Measurements from ENCODE around the gene ACSF3. TPM values are rescaled to one million over a fixed set of nuclear protein-coding genes. Genes with fewer than 3 reads are reported as not detected.

Gene ACSF3
- total RNA-seq, 1 experiment from 2014 or later = 74.5 TPM

DNA sequence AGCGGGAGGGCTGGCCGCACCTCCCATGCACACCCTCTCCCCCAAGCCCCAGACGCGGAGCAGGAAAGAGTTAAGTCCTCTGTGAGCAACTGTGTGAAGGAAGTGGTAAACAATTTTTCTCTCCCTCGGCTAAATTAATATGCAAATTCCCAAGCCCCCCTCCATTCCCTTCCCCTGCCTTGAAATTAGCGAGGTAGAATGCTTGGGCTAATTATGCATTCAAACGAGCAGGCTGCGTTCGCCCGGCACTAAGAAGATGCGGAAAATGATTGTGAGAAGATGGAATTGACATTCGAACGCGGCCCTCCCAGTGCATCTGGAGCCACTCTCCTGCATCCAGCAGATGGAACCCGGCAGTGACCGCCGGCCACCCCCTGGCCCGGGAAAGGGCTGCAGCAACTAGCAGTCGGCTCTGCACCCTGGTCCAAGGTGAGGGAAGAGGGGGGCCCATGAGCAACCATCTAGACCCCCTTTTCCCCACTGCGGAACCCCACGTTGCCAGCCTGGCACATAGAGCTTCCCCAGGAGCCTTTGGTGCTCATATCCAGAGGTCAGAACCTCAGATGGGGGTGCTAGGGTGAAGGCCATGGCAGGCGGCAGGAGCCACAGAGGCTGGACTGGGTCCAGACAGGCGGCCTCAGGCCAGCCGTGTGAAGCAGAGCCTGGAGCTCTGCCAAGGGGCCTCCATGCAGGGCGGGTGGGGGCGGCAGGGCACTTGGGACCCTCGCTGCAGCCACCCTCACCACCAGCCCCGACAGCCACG lies 49.1 kb upstream of the ACSF3 start (continued):
- TF ChIP-seq, protein P1, sequence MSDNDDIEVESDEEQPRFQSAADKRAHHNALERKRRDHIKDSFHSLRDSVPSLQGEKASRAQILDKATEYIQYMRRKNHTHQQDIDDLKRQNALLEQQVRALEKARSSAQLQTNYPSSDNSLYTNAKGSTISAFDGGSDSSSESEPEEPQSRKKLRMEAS (IDR thresholded peaks at IDR 0.05) = no peak
- no peak for TF ChIP-seq RAD21 (IDR thresholded peaks at IDR 0.05; ENCODE audit: low read depth)

- RAD21 ChIA-PET (ENCODE audit: low non-redundant PET in 1 of 2, low total read pairs in 2 of 2, uncharacterized antibody in 2 of 2, unreplicated experiment in 2 of 2) = no interaction called here
- Histone ChIP-seq H3K36me3 (ENCODE audit: control insufficient read depth in 1 of 2, insufficient read depth in 2 of 2, low read length in 2 of 2) (no peaks in the 10 kb centered on the region), H2AFZ (ENCODE audit: low read depth, low read length, poor library complexity, severe bottlenecking) (no peak overlapping the region), H3K9me3 (ENCODE audit: control insufficient read depth in 1 of 2, insufficient read depth in 1 of 2, low read depth in 1 of 2, low read length in 2 of 2) (no peaks in the 10 kb centered on the region), H4K20me1 (ENCODE audit: insufficient read depth) (no peaks in the 10 kb centered on the region), H3K4me2 (ENCODE audit: low read length) (no peak overlapping the region), H3K9ac (ENCODE audit: low read length) (no peak overlapping the region), H3K9me2 (ENCODE audit: insufficient read depth) (no peaks in the 10 kb centered on the region; the same call in 1 of the 2 replicates), H3K79me2 (ENCODE audit: insufficient read depth, low read length) (no peaks in the 10 kb centered on the region), H3K4me3 (replicated peaks in 1 of 2; ENCODE audit: low read depth in 1 of 2, low read length in 2 of 2) (no peak overlapping the region), H3K27me3 (ENCODE audit: insufficient read depth, low read length) (peaks cover 12% of the 10 kb centered on the region; the same call in 1 of the 2 replicates), H3K4me1 (ENCODE audit: control insufficient read depth in 1 of 2, insufficient read depth in 2 of 2, low read length in 2 of 2) (no peaks in the 10 kb centered on the region), H3K27ac (ENCODE audit: low read depth, low read length) (no peak overlapping the region)
- DNase-seq (ENCODE audit: low read depth, low spot score) (no peak), ATAC-seq (no peak)
- intact Hi-C loops (cut with micrococcal nuclease) = no loop called here
- TF ChIP-seq TCF7L2 (IDR thresholded peaks at IDR 0.05; ENCODE audit: borderline replicate concordance, extremely low read depth, insufficient read depth, insufficient read length) (no peak), CEBPB (IDR thresholded peaks at IDR 0.05; ENCODE audit: low read depth) (no peak)
- BruUV-seq (replicated peaks) = no TSS peak
- CTCF ChIA-PET = no interaction called here
- POLR2A ChIA-PET = no interaction called here
These were observed 48.4 kb upstream of the ACSF3 start for GRCh38 chr16:89045181-89045815.

- peaks cover 12% of the 10 kb centered on the region; the same call in 1 of the 2 replicates for H3K27me3 ChIP-seq (ENCODE audit: insufficient read depth, low read length)
- BruUV-seq (replicated peaks) = no TSS peak
- no peaks in the 10 kb centered on the region for H3K4me1 ChIP-seq (ENCODE audit: control insufficient read depth in 1 of 2, insufficient read depth in 2 of 2, low read length in 2 of 2)
- CTCF ChIA-PET = no interaction called here
- ATAC-seq = no peak
- no peak overlapping the region for H3K27ac ChIP-seq (ENCODE audit: low read depth, low read length)
- no peaks in the 10 kb centered on the region for H3K36me3 ChIP-seq (ENCODE audit: control insufficient read depth in 1 of 2, insufficient read depth in 2 of 2, low read length in 2 of 2)
- TF ChIP-seq EZH2phosphoT487 (IDR thresholded peaks at IDR 0.05; ENCODE audit: borderline replicate concordance) (no peak), ZNF274 (IDR thresholded peaks at IDR 0.05; ENCODE audit: low read depth, low read length) (no peak), YY1 (IDR thresholded peaks at IDR 0.05; ENCODE audit: extremely low read depth, insufficient replicate concordance, low read depth, low read length) (no peak), EZH2 (IDR thresholded peaks at IDR 0.05) (no peak)
- TF ChIP-seq, protein P1 (IDR thresholded peaks at IDR 0.05) = no peak
- H2AFZ ChIP-seq (ENCODE audit: low read depth, low read length, poor library complexity, severe bottlenecking) = no peak overlapping the region
- H3K9me2 ChIP-seq (ENCODE audit: insufficient read depth) = no peaks in the 10 kb centered on the region; the same call in 1 of the 2 replicates
- no peak overlapping the region for H3K4me2 ChIP-seq (ENCODE audit: low read length)
- intact Hi-C loops (cut with micrococcal nuclease) = no loop called here
- RAD21 ChIA-PET (ENCODE audit: low non-redundant PET in 1 of 2, low total read pairs in 2 of 2, uncharacterized antibody in 2 of 2, unreplicated experiment in 2 of 2) = no interaction called here
- H3K4me3 ChIP-seq (replicated peaks in 1 of 2; ENCODE audit: low read depth in 1 of 2, low read length in 2 of 2) = no peak overlapping the region
- H4K20me1 ChIP-seq (ENCODE audit: insufficient read depth) = no peaks in the 10 kb centered on the region
- DNase-seq (ENCODE audit: low read depth, low spot score) = no peak
- H3K9me3 ChIP-seq (ENCODE audit: control insufficient read depth in 1 of 2, insufficient read depth in 1 of 2, low read depth in 1 of 2, low read length in 2 of 2) = no peaks in the 10 kb centered on the region
- no peaks in the 10 kb centered on the region for H3K79me2 ChIP-seq (ENCODE audit: insufficient read depth, low read length)
- POLR2A ChIA-PET = no interaction called here
- no peak overlapping the region for H3K9ac ChIP-seq (ENCODE audit: low read length)
These were observed 47.8 kb upstream of the ACSF3 start for GRCh38 chr16:89045881-89046280.
